C4-2B (cell line): ENCODE data around the gene PTPRR.

Experiments
- CTCF ChIP-seq: fragments of 450-650 bp; conservative IDR thresholded peaks from 2 replicates; pipeline ENCODE4 v1.5.1; 2017; ENCODE audit warnings: mild to moderate bottlenecking
- ZFX ChIP-seq: fragments of 450-650 bp; IDR thresholded peaks from 2 replicates; pipeline ENCODE4 v1.6.1; 2017

- no peak for TF ChIP-seq CTCF
- TF ChIP-seq ZFX, result no peak
Measured at GRCh38 chr12:70641691-70642090, 278.8 kb downstream of the PTPRR start.
